A549 (cell line): ENCODE data around the gene ASB7. TPM values are rescaled to one million over a fixed set of nuclear protein-coding genes. Genes with fewer than 3 reads are reported as not detected.

ENCODE experiments used
- ATAC-seq, 2 experiments: fragments of 200-7000 bp in 1 of 2; fragments of >200 bp in 1 of 2; cut with Nextera tagmentation in 1 of 2; cut with Tn5 transposase in 1 of 2; 3 replicates each; pipeline versions ENCODE4 v1.8.0 to v1.9.1; 2018 to 2020; ENCODE audit warnings: mild to moderate bottlenecking in 1 of 2, moderate library complexity in 1 of 2
- CTCF ChIA-PET: fragments of 300-600 bp; sonication (Branson Sonifier 250); formaldehyde crosslinking; extraction: SDS; loops from one replicate; lab custom pipeline; 2021; ENCODE audit warnings: antibody characterized with exemption, inconsistent platforms; lab: Yijun Ruan, JAX
- POLR2A ChIA-PET: fragments of 350-600 bp; formaldehyde crosslinking; extraction: SDS; loops from one replicate; lab custom pipeline; 2021; ENCODE audit warnings: antibody characterized with exemption, inconsistent platforms; lab: Yijun Ruan, JAX
- DNase-seq, 2 experiments: peaks; one replicate each; pipeline versions ENCODE4 v3.0.0 to v3.0.0-alpha.2; 2011 to 2016; ENCODE audit warnings: low read depth in 1 of 2, low spot score in 1 of 2
- FAIRE-seq: peaks from 2 replicates; lab custom pipeline; 2011; peaks lifted over from hg19 to GRCh38; lab: Jason Lieb, UNC
- H3K27ac ChIP-seq, 2 experiments: fragments of >200 bp; sonication (Bioruptor Twin); formaldehyde crosslinking; 3 replicates each; pipeline ENCODE4 v1.5.1; 2016 to 2017
- H3K4me1 ChIP-seq: fragments of >200 bp; sonication (Bioruptor Twin); formaldehyde crosslinking; 3 replicates; pipeline ENCODE4 v1.6.1; 2016
- H3K4me2 ChIP-seq: fragments of >200 bp; sonication (Bioruptor Twin); formaldehyde crosslinking; 3 replicates; pipeline ENCODE4 v1.6.1; 2016
- H3K4me3 ChIP-seq: fragments of >200 bp; sonication (Bioruptor Twin); formaldehyde crosslinking; 3 replicates; pipeline ENCODE4 v1.5.1; 2016
- H3K9me3 ChIP-seq: fragments of >200 bp; sonication (Bioruptor Twin); formaldehyde crosslinking; 3 replicates; pipeline ENCODE4 v1.6.1; 2016
- BCL3 ChIP-seq: fragments of >200 bp; sonication (Bioruptor Twin); formaldehyde crosslinking; IDR thresholded peaks from 3 replicates; pipeline ENCODE4 v1.6.1; 2016
- BHLHE40 ChIP-seq: IDR thresholded peaks from 2 replicates; pipeline ENCODE4 v1.6.1; 2012; ENCODE audit warnings: low read depth, low read length, inconsistent platforms
- CEBPB ChIP-seq, 2 experiments: fragments of >200 bp in 1 of 2; sonication (Bioruptor Twin) in 1 of 2; formaldehyde crosslinking in 1 of 2; IDR thresholded peaks; 2 replicates each; pipeline ENCODE4 v1.6.1; 2012 to 2016
- CHD2 ChIP-seq: fragments of 150-350 bp; IDR thresholded peaks from 2 replicates; pipeline ENCODE4 v1.6.1; 2014; ENCODE audit warnings: low read length; ENCODE audit not compliant: partially characterized antibody
- E2F6 ChIP-seq: IDR thresholded peaks from 2 replicates; pipeline ENCODE4 v1.6.1; 2012; ENCODE audit warnings: low read depth, borderline replicate concordance
- EP300 ChIP-seq, 2 experiments: fragments of >200 bp; sonication (Bioruptor Twin); formaldehyde crosslinking; IDR thresholded peaks; 2 replicates in 1 of 2; 3 replicates in 1 of 2; pipeline ENCODE4 v1.6.1; 2016 to 2017
- FOSB ChIP-seq: fragments of 250-450 bp; sonication (Bioruptor Pico); IDR thresholded peaks from 2 replicates; pipeline ENCODE4 v1.5.0; 2020; ENCODE audit warnings: mild to moderate bottlenecking, moderate library complexity
- GATA3 ChIP-seq: IDR thresholded peaks from 2 replicates; pipeline ENCODE4 v1.6.1; 2012; ENCODE audit warnings: borderline replicate concordance
- HOXA7 ChIP-seq: fragments of 250-450 bp; sonication (Bioruptor Pico); IDR thresholded peaks from 2 replicates; pipeline ENCODE4 v1.5.0; 2020; ENCODE audit warnings: mild to moderate bottlenecking, moderate library complexity
- KDM1A ChIP-seq: fragments of 200-600 bp; sonication (generic); IDR thresholded peaks from 2 replicates; pipeline ENCODE4 v1.6.1; 2016; ENCODE audit warnings: low read depth, mild to moderate bottlenecking
- KDM5A ChIP-seq: fragments of 200-600 bp; sonication (generic); IDR thresholded peaks from 2 replicates; pipeline ENCODE4 v1.6.1; 2016; ENCODE audit warnings: antibody characterized with exemption, mild to moderate bottlenecking
- MAX ChIP-seq: IDR thresholded peaks from 2 replicates; pipeline ENCODE4 v1.6.1; 2012
- MAZ ChIP-seq: fragments of 150-350 bp; IDR thresholded peaks from 2 replicates; pipeline ENCODE4 v1.6.1; 2014; ENCODE audit warnings: antibody characterized with exemption, low read depth, low read length, borderline replicate concordance
- NR3C1 ChIP-seq: fragments of >200 bp; sonication (Bioruptor Twin); formaldehyde crosslinking; IDR thresholded peaks from 3 replicates; pipeline ENCODE4 v1.6.1; 2017
- PHF8 ChIP-seq: fragments of 200-600 bp; sonication (generic); IDR thresholded peaks from 2 replicates; pipeline ENCODE4 v1.6.1; 2016; ENCODE audit warnings: low read depth, mild to moderate bottlenecking, antibody characterized with exemption, moderate library complexity, borderline replicate concordance
- POLR2A ChIP-seq: IDR thresholded peaks from 2 replicates; pipeline ENCODE4 v1.6.1; 2012; ENCODE audit warnings: mild to moderate bottlenecking, low read length
- RCOR1 ChIP-seq: fragments of 150-350 bp; IDR thresholded peaks from 2 replicates; pipeline ENCODE4 v1.6.1; 2014; ENCODE audit warnings: antibody characterized with exemption, low read length, low read depth
- REST ChIP-seq: fragments of 200-600 bp; sonication (generic); IDR thresholded peaks from 2 replicates; pipeline ENCODE4 v1.6.1; 2016; ENCODE audit warnings: antibody characterized with exemption, mild to moderate bottlenecking, moderate library complexity
- RNF2 ChIP-seq: fragments of 200-600 bp; sonication (generic); IDR thresholded peaks from 2 replicates; pipeline ENCODE4 v1.6.1; 2016; ENCODE audit warnings: low read depth, mild to moderate bottlenecking, antibody characterized with exemption, moderate library complexity, borderline replicate concordance
- SMC3 ChIP-seq: fragments of >200 bp; sonication (Bioruptor Twin); formaldehyde crosslinking; IDR thresholded peaks from 3 replicates; pipeline ENCODE4 v1.6.1; 2018; ENCODE audit warnings: inconsistent platforms
- SREBF2 ChIP-seq: fragments of 450-650 bp; IDR thresholded peaks from 2 replicates; pipeline ENCODE4 v1.6.1; 2014; ENCODE audit warnings: mild to moderate bottlenecking, moderate library complexity
- TFCP2L1 ChIP-seq: fragments of 250-450 bp; sonication (Bioruptor Pico); IDR thresholded peaks from 2 replicates; pipeline ENCODE4 v1.5.0; 2021; ENCODE audit warnings: mild to moderate bottlenecking
- WGBS: methylation state at CpG from one replicate; pipeline ENCODE4 v1.1.6; 2017; ENCODE audit errors: missing lambda C conversion rate; 5-methylcytosine and 5-hydroxymethylcytosine counted together
- polyA plus RNA-seq, 4 experiments: library from polyadenylated mRNA; depleted of rRNA in 3 of 4; stranded (reverse); fragments of >200 nt; fragmentation: RNase III in 1 of 4; extraction: RNeasy Plus Mini Kit Qiagen cat#74134 plus additional on column Dnase treatment in 1 of 4; gene quantifications; 2 replicates in 3 of 4; 3 replicates in 1 of 4; pipeline ENCODE4 v1.2.3, GENCODE V29; 2011 to 2017

The ASB7 gene
- polyA plus RNA-seq, 2 of the 4 experiments (the other 2 are of a cell fraction), result 9.2 to 21.6 TPM

GRCh38 chr15:100597862-100598261, 4.5 kb upstream of the ASB7 start:
- H3K4me1 ChIP-seq, result peaks cover 7% of the 10 kb centered on the region; the same call in 2 of the 3 replicates
- FAIRE-seq (no peak), DNase-seq (no peak), ATAC-seq (no peak)
- no peak overlapping the region for H3K4me2 ChIP-seq
- POLR2A ChIA-PET, result no interaction called here
- CTCF ChIA-PET, result interaction anchor here (1.1 to 1.9 kb wide), 3 partner anchors 25 to 275 kb away, joined by 3 to 7 read pairs (median 3); no protein-coding TSS in a partner anchor
- WGBS, result 79% methylated on average over 3 of the region's 3 CpGs
- TF ChIP-seq HOXA7 (CRISPR knock-in tag) (no peak), CHD2 (no peak), REST (no peak), CEBPB (IDR thresholded peaks at IDR 0.05) (no peak), BCL3 (no peak), MAZ (no peak), E2F6 (no peak), PHF8 (no peak), MAX (no peak), TFCP2L1 (CRISPR knock-in tag) (no peak), SMC3 (no peak)
- H3K27ac ChIP-seq, result no peak overlapping the region
- no peak overlapping the region for H3K4me3 ChIP-seq
- no peaks in the 10 kb centered on the region for H3K9me3 ChIP-seq

GRCh38 chr15:100598655-100599054, 3.7 kb upstream of the ASB7 start:
- DNase-seq (no peak), FAIRE-seq (no peak), ATAC-seq (no peak)
- CTCF ChIA-PET, result interaction anchor here (1.1 to 1.6 kb wide), 2 partner anchors 249 to 274 kb away, joined by 3 read pairs; no protein-coding TSS in a partner anchor
- H3K27ac ChIP-seq, result no peak overlapping the region
- 92% methylated on average over 1 of the region's 1 CpG for WGBS
- POLR2A ChIA-PET, result no interaction called here
- TF ChIP-seq FOSB (no peak), BHLHE40 (no peak), KDM1A (no peak), E2F6 (no peak), KDM5A (no peak), NR3C1 (no peak), GATA3 (no peak), RNF2 (no peak), SMC3 (no peak), EP300 (IDR thresholded peaks at IDR 0.05) (no peak), POLR2A (no peak), BCL3 (no peak), SREBF2 (no peak), RCOR1 (no peak)
- H3K4me3 ChIP-seq, result no peak overlapping the region
- H3K4me2 ChIP-seq, result no peak overlapping the region
- peaks cover 11% of the 10 kb centered on the region for H3K4me1 ChIP-seq
- H3K9me3 ChIP-seq, result no peaks in the 10 kb centered on the region
